GM12891 (cell line): ENCODE measurements around the gene TPST1.
"Not testable (repeated sequence)": the region's sequence is repeated elsewhere in the genome, so short reads cannot be mapped to it uniquely, and the experiment has no call there.

Source experiments
- DNase-seq: peaks from one replicate; pipeline ENCODE4 v3.0.0; 2011; ENCODE audit warnings: low spot score; ENCODE audit not compliant: insufficient read length
- FAIRE-seq: peaks from 2 replicates; lab custom pipeline; 2011; peaks lifted over from hg19 to GRCh38; lab: Jason Lieb, UNC
- PAX5 ChIP-seq: IDR thresholded peaks from 2 replicates; pipeline ENCODE4 v1.6.1; 2011; ENCODE audit warnings: low read length, moderate library complexity, mild to moderate bottlenecking; ENCODE audit not compliant: insufficient read depth, severe bottlenecking
- POLR2A ChIP-seq: IDR thresholded peaks from 2 replicates; pipeline ENCODE4 v1.6.1; 2011; ENCODE audit warnings: low read depth, low read length, control low read depth
- POLR2AphosphoS5 ChIP-seq: IDR thresholded peaks from 2 replicates; pipeline ENCODE4 v1.6.1; 2011; ENCODE audit warnings: low read depth, low read length, control low read depth
- POU2F2 ChIP-seq: IDR thresholded peaks from 2 replicates; pipeline ENCODE4 v1.6.1; 2011; ENCODE audit warnings: low read depth, mild to moderate bottlenecking, control low read depth, low read length, moderate library complexity
- SPI1 ChIP-seq: IDR thresholded peaks from 2 replicates; pipeline ENCODE4 v1.6.1; 2011; ENCODE audit warnings: low read depth, low read length, control low read depth
- TAF1 ChIP-seq: IDR thresholded peaks from 2 replicates; pipeline ENCODE4 v1.6.1; 2011; ENCODE audit warnings: low read depth, low read length, control low read depth

The TPST1 gene

GRCh38 chr7:66376264-66376945 lies 171.3 kb downstream of the TPST1 start:
- no peak for FAIRE-seq
- TF ChIP-seq POLR2AphosphoS5 (no peak), POU2F2 (no peak), PAX5 (no peak), SPI1 (no peak), POLR2A (no peak), TAF1 (no peak)
- no peak for DNase-seq

- no peak for TF ChIP-seq POLR2AphosphoS5
- no peak for TF ChIP-seq PAX5
- no peak for TF ChIP-seq POLR2A
- no peak for TF ChIP-seq TAF1
- no peak for TF ChIP-seq POU2F2
- no peak for TF ChIP-seq SPI1
- FAIRE-seq: no peak
Observed at GRCh38 chr7:66377045-66377444, 171.9 kb downstream of the TPST1 start.

DNA sequence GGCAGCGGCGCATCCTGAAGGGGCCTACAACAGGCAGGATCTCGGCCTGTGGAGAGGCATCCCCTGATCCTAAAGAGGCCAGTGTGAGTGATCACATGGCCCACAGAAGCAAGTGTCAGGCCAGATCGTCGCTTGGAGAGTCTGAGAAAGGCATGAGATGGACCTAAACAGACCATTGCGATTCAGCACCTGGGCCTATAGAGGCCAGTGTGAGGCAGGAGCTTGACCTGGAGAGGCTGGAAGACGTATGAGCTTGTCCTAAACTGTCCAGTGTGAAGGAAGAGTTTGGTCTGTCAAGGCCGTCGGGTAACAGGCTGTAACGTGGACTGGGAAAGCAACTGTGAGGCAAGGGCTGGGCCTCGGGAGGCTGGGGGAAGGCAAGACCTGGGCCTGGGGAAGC lies 172.6 kb downstream of the TPST1 start:
- DNase-seq (no peak), FAIRE-seq (no peak)
- TF ChIP-seq POLR2A (no peak), SPI1 (no peak), POLR2AphosphoS5 (no peak), POU2F2 (no peak), PAX5 (no peak), TAF1 (no peak)

More at GRCh38 chr7:66377045-66377444, 171.9 kb downstream of the TPST1 start:
- no peak for DNase-seq

DNA sequence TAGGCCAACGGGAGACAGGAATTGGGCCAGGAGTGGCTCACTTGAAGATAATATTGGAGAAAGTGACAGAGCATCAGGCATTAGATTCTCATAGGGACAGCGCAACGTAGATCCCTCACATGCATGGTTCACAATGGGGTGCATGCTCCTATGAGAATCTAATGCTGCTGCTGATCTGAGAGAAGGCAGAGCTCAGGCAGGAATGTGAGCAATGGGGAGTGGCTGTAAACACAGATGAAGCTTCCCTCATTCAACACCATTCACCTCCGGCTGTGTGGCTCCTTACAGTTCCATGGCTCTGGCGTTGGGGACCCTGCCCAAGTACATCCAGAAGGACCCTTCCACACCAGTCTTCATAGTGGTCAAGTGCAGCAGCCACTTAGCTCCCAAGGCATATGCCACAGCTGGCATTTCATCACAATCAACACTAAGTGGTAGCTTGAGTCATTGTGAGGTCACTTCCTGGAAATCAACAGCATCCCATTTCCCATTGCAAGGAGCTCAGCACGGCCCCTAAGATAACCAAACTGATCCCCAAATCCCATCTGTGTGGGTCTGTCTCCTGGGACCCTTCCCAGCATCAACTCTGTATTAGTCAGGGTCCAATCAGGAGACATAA lies 174.5 kb downstream of the TPST1 start:
- FAIRE-seq (no peak), DNase-seq (no peak)
- TF ChIP-seq POU2F2: no peak
- no peak for TF ChIP-seq SPI1
- no peak for TF ChIP-seq PAX5
- no peak for TF ChIP-seq TAF1
- no peak for TF ChIP-seq POLR2AphosphoS5
- no peak for TF ChIP-seq POLR2A

GRCh38 chr7:66380272-66380888 lies 175.2 kb downstream of the TPST1 start:
- TF ChIP-seq TAF1 (no peak), PAX5 (no peak), POLR2AphosphoS5 (no peak), POU2F2 (no peak), SPI1 (no peak)
- FAIRE-seq (no peak), DNase-seq (no peak)

DNA sequence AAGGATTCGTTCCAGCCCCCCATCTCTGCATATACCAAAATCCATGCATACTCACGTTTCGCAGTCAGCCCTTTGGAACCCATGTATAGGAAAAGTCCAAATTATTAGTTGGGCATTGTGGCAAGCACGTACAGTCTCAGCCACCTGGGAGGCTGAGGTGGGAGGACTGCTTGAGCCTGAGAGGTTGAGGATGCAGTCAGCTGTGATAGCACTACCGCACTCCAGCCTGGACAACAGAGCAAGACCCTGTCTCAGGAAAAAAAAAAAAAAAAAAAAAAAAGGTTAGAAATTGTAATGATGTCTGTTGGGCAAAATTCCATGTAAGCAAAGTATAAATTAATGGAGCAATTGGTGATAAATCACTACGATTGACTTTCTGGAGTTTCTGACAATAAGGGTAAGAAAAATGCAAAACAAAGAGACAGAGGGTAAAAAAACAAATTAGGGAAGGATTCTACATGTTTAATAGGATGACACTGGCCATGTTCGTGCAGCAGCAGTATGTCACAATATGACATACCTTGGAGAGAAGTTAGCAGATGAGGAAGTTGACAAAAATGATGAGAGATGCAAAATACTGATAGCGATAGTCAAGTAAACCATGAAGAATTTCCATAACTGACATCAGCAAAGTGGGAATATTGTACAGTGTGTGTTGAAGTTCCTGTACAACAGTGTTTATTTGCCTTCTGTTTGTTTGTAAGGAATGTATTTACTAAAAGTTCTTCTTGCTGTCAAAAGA lies 177.2 kb downstream of the TPST1 start:
- DNase-seq, FAIRE-seq: not testable (repeated sequence)

GRCh38 chr7:66385191-66385905 lies 180.2 kb downstream of the TPST1 start:
- not testable (repeated sequence) for FAIRE-seq, DNase-seq

GRCh38 chr7:66395128-66395571 lies 190.0 kb downstream of the TPST1 start:
- FAIRE-seq, DNase-seq: not testable (repeated sequence)

- not testable (repeated sequence) for DNase-seq, FAIRE-seq
Observed at GRCh38 chr7:66396052-66396451, 190.9 kb downstream of the TPST1 start.

DNA sequence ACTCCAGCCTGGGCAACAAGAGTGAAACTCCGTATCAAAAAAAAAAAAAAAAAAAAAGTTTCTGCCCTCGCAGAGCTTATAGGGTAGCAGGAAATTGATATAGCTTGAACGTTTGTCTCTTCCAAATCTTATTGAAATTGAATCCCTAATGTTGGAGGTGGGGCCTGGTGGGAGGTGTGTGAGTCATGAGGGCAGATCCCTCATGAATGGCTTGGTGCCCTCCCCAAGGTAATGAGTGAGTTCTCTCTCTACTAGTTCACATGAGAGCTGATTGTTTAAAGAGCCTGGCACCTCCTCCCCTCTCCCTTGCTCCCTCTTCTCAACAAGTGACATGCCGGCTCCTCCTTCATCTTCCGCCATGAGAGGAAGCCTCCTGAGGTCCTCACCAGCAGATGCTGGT lies 193.7 kb downstream of the TPST1 start:
- not testable (repeated sequence) for FAIRE-seq, DNase-seq

DNA sequence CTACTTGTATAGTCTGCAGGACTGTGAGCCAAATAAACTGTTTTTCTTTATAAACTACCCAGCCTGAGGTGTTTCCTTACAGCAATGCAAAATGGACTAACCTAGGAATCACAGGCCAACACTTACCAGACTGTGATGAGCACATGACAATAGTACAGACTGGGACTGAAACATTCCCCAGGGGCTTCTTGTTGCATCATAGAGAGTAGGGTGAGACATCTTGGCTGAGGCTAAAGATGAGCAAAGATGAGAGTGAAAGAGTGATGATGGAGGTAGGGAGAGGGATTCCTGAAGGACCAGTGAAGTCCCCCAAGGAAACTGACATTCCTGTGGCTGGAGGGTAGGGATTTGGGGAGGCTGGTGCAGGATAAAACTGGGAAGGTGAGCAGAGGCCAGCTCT lies 194.4 kb downstream of the TPST1 start:
- FAIRE-seq (no peak), DNase-seq (no peak)
- no peak for TF ChIP-seq TAF1
- no peak for TF ChIP-seq POU2F2
- TF ChIP-seq POLR2A: no peak
- TF ChIP-seq SPI1: no peak
- TF ChIP-seq PAX5: no peak
- TF ChIP-seq POLR2AphosphoS5: no peak
